Left lung (tissue), 10 donors: ENCODE measurements around the gene RALGPS1. TPM values are rescaled to one million over a fixed set of nuclear protein-coding genes. Genes with fewer than 3 reads are reported as not detected.

Experiments used
- ATAC-seq: fragments of 200-7000 bp; cut with Tn5 transposase; one replicate; pipeline ENCODE4 v1.9.1; 2020; ENCODE audit warnings: moderate library complexity
- DNase-seq, 4 donors: peaks; one replicate each; pipeline ENCODE4 v3.0.0-alpha.2; 2013 to 2020
- H3K27ac ChIP-seq, 2 donors: fragments of 200-600 bp; sonication (generic) in 1 of 2; one replicate each; pipeline versions ENCODE4 v1.5.0 to v1.8.0; 2020 to 2021
- H3K27me3 ChIP-seq, 2 donors: fragments of 200-600 bp; sonication (generic) in 1 of 2; one replicate each; pipeline versions ENCODE4 v1.5.0 to v1.8.0; 2020 to 2021
- H3K36me3 ChIP-seq, 2 donors: fragments of 200-600 bp; sonication (generic) in 1 of 2; one replicate each; pipeline versions ENCODE4 v1.5.0 to v1.8.0; 2020 to 2021
- H3K4me1 ChIP-seq, 2 donors: fragments of 200-600 bp; one replicate each; pipeline ENCODE4 v1.8.0; 2021
- H3K4me3 ChIP-seq, 2 donors: fragments of 200-600 bp; sonication (generic) in 1 of 2; one replicate each; pipeline versions ENCODE4 v1.5.0 to v1.8.0; 2020 to 2021; ENCODE audit warnings: mild to moderate bottlenecking in 1 of 2
- H3K9me3 ChIP-seq, 2 donors: fragments of 200-600 bp; sonication (generic) in 1 of 2; one replicate each; pipeline versions ENCODE4 v1.5.0 to v1.8.0; 2020 to 2021
- CTCF ChIP-seq, 2 donors: fragments of 200-600 bp; sonication (generic) in 1 of 2; IDR thresholded peaks; one replicate each; pipeline versions ENCODE4 v1.5.0 to v1.8.0; 2021; ENCODE audit warnings: antibody characterized with exemption in 2 of 2
- intact Hi-C, 2 donors: fragments of 100-400 bp; cut with DNase I; formaldehyde crosslinking; loops; one replicate each; pipeline versions ENCODE4 v1.11.2 to v1.14.2; 2022
- polyA plus RNA-seq, 6 donors: library from polyadenylated mRNA; unstranded; fragments of 120-200 nt; gene quantifications; one replicate each; pipeline ENCODE4 v1.2.1, GENCODE V29; 2013; ENCODE audit not compliant: insufficient read length in 6 of 6
- total RNA-seq, 2 donors: library from RNA; stranded (reverse); fragmentation: NEBNext Ultra II Directional; extraction: Animal tissue kit (Norgen Biotek cat#: 25700); gene quantifications; one replicate each; pipeline ENCODE4 v1.2.1, GENCODE V29; 2021
- donor health status: DM: no; HTN: yes; CAD: no.
- donor health status: DM: no; HTN: no; CAD: no.

The RALGPS1 gene
- total and polyA plus RNA-seq, 8 donors, result 11.9 to 27.6 (median 21.5) TPM

DNA sequence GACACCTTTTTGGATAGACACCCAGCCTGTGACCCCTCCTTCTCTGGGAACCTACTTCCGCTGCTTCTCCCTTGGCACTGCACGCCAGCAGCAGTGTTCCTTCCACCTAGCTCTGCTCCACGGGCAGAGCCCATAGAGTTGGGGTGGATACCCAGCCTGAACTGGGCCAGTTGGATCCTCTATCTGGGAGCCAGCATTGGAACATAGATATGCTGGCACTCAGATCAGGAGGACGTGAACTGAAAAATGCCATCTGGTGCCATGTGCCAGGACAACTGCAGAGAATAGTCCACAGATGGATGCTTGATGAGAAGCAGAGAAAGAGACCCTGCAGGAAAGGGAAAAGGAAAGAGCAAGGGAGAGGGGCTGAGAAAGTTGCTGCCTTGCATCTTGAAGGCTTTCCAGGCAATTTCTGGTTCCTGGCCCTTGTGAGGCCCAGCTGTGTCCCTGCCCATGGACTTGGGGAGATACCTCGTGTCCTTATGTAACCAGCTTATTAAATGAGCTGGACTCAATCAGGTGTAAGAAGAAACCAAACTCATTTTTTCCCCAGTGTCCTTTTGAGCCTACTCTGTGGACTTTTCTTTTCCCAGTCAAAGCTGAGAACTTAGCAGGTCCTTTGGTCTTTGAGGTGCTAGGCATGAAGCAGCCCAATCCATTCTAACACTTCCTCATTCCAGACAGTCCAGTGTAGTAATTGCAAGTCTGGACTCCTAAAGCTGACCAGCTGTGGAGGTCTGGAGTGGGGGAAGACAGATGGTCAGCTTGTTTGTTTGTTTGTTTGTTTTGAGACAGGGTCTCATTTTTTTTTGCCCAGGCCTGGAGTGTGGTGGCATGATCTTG lies 168.8 kb downstream of the RALGPS1 start:
- Histone ChIP-seq H3K4me1 (peaks cover 0 to 6% of the 10 kb centered on the region in 2 donors), H3K27ac (no peak overlapping the region), H3K36me3 (no peaks in the 10 kb centered on the region), H3K9me3 (no peaks in the 10 kb centered on the region), H3K4me3 (no peak overlapping the region), H3K27me3 (no peaks in the 10 kb centered on the region)
- peak; percentile 59 for ATAC-seq
- TF ChIP-seq CTCF (IDR thresholded peaks at IDR 0.05), result no peak
- intact Hi-C loops, result no loop called here
- no peak for DNase-seq

DNA sequence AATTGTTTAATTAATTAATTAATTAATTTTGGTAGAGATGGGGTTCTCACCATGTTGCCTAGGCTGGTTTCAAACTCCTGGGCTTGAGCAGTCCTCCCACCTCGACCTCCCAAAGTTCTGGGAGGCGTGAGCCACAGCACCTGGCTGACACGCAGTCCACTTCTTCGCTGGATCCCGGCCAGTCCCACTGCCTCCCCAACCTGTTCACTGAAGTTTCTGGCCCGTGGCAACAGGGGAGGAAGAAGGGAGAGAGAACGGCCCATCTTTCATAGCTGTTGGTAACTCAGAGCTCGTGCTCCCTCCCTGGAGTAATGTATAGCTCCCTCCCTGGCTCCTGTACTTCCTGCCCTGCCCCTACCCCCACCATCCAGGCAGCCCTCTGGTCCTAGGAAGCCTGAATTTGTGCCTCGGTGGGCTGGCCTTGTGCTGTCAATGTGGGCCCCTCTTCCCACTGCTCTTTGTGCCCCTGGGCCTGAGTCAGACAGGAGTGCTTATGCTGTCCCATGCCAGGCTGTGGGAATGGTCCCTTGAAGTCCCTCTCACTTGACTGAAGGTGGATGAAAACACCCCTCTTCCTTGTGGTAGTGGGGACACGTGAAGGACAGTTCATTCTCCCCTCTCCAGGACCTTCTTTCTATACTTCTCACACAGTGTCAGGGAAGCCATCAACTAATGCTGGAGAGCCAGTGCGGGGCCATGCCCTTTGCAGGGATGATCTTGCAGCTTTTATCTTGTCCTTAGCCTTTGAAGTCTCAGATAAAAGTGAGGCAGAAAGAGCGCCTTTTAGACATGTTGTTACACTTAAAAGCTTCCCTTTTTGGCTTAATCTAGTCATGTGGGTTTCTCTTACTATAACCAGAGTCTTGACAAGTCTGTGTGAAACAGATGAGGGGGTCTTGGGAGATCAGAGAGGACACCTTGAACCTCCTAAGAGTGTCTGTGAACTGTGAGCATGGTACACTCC lies 169.8 kb downstream of the RALGPS1 start:
- H3K27me3 ChIP-seq, result no peaks in the 10 kb centered on the region
- H3K4me3 ChIP-seq, result no peak overlapping the region
- ATAC-seq, result no peak
- intact Hi-C loops, result no loop called here
- H3K36me3 ChIP-seq, result no peaks in the 10 kb centered on the region
- no peak for DNase-seq
- no peak for TF ChIP-seq CTCF (IDR thresholded peaks at IDR 0.05)
- H3K9me3 ChIP-seq, result no peaks in the 10 kb centered on the region
- H3K4me1 ChIP-seq, result peaks cover 0 to 6% of the 10 kb centered on the region in 2 donors
- H3K27ac ChIP-seq, result no peak overlapping the region

GRCh38 chr9:127085186-127085585 lies 170.6 kb downstream of the RALGPS1 start:
- ATAC-seq, result no peak
- no peaks in the 10 kb centered on the region for H3K36me3 ChIP-seq
- no peak for DNase-seq
- peaks cover 0 to 6% of the 10 kb centered on the region in 2 donors for H3K4me1 ChIP-seq
- intact Hi-C loops, result no loop called here
- H3K4me3 ChIP-seq, result no peak overlapping the region
- no peak overlapping the region for H3K27ac ChIP-seq
- TF ChIP-seq CTCF (IDR thresholded peaks at IDR 0.05), result no peak
- H3K9me3 ChIP-seq, result no peaks in the 10 kb centered on the region
- no peaks in the 10 kb centered on the region for H3K27me3 ChIP-seq

DNA sequence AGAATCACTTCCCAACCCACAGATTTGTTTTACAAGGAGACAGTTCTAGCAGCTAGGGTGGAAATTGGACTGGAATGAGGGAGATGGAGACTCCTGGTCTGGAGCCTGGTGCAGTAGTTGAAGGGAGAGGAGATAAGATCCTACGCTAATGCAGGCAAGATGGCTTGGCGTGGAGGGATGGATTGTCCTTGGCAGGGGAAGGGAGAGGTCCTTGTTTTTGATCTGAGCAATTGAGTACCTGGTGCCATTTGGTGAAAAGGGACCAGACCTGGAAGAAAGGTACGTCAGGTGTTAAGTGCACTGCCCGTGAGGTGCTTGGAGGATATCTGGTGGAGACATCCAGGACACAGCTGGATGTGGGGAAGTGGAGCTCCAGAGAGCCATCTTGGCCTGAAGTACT lies 172.2 kb downstream of the RALGPS1 start:
- peaks cover 0 to 6% of the 10 kb centered on the region in 2 donors for H3K4me1 ChIP-seq
- no peaks in the 10 kb centered on the region for H3K27me3 ChIP-seq
- no peak overlapping the region for H3K4me3 ChIP-seq
- H3K27ac ChIP-seq, result no peak overlapping the region
- peaks cover 0 to 5% of the 10 kb centered on the region in 2 donors for H3K36me3 ChIP-seq
- H3K9me3 ChIP-seq, result no peaks in the 10 kb centered on the region
- no peak for TF ChIP-seq CTCF (IDR thresholded peaks at IDR 0.05)
- intact Hi-C loops, result no loop called here
- ATAC-seq (no peak), DNase-seq (no peak)

DNA sequence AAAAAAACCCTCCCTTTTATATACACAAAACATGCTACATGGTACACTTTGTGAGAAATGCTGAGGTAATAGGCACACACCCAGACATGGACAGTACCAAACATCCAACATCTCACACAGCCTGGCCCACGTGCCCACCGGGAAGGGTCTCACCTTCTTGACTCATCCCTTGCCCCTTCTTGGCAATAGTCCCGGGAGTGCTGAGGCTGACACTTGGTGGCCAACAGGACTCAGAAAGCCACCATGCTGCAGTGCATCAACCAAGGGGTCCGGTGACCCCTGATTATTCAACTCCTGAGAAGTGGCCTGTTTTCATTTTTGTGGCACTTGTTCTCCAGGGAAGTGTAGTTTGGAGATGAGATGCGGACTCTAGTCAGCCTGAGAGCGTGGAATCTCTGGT lies 172.8 kb downstream of the RALGPS1 start:
- Histone ChIP-seq H3K27me3 (no peaks in the 10 kb centered on the region), H3K36me3 (peaks cover 0 to 7% of the 10 kb centered on the region in 2 donors), H3K4me3 (no peak overlapping the region), H3K4me1 (peaks cover 0 to 6% of the 10 kb centered on the region in 2 donors), H3K27ac (no peak overlapping the region), H3K9me3 (no peaks in the 10 kb centered on the region)
- no peak for TF ChIP-seq CTCF (IDR thresholded peaks at IDR 0.05)
- ATAC-seq (no peak), DNase-seq (no peak)
- intact Hi-C loops, result no loop called here
